Measurements from ENCODE around the gene NAGPA. TPM values are rescaled to one million over a fixed set of nuclear protein-coding genes. Genes with fewer than 3 reads are reported as not detected.
A peak's percentile ranks its signal among the peaks of the same experiment; 100 is the strongest.

The NAGPA gene
- total and polyA plus RNA-seq, 10 of the 15 experiments (the other 5 are each of a cell fraction or from before 2014, with no cell fraction given): 0.03 to 11.6 (median 6.6) TPM

DNA sequence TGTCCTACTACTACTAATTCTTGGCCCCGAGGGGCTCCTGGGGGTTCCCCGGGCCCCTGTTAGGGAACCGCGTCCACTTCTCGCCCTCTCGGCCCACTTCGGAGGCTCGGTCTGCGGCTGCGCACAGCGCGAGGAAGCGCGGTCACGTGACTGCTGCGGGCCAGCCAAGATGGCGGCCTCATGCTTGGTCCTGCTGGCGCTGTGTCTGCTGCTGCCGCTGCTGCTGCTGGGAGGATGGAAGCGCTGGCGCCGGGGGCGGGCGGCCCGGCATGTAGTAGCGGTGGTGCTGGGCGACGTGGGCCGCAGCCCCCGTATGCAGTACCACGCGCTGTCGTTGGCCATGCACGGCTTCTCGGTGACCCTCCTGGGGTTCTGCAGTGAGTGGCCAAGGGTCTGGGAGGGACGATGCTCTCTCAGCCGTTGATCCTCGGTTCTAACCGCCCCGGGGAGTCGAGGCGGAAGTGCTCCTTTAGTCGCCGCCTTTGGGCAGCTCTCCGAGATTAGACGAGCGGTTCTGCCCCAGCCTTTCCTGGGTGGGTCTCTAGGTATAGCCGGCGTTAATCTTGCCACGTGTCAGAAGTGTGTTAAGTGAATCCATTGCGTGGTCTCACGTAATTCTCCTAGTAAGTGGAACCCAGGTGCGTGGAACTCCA is 38.1 kb upstream of the NAGPA start, which contains the start of gene ALG1 (continued):
- TF ChIP-seq, protein P1, sequence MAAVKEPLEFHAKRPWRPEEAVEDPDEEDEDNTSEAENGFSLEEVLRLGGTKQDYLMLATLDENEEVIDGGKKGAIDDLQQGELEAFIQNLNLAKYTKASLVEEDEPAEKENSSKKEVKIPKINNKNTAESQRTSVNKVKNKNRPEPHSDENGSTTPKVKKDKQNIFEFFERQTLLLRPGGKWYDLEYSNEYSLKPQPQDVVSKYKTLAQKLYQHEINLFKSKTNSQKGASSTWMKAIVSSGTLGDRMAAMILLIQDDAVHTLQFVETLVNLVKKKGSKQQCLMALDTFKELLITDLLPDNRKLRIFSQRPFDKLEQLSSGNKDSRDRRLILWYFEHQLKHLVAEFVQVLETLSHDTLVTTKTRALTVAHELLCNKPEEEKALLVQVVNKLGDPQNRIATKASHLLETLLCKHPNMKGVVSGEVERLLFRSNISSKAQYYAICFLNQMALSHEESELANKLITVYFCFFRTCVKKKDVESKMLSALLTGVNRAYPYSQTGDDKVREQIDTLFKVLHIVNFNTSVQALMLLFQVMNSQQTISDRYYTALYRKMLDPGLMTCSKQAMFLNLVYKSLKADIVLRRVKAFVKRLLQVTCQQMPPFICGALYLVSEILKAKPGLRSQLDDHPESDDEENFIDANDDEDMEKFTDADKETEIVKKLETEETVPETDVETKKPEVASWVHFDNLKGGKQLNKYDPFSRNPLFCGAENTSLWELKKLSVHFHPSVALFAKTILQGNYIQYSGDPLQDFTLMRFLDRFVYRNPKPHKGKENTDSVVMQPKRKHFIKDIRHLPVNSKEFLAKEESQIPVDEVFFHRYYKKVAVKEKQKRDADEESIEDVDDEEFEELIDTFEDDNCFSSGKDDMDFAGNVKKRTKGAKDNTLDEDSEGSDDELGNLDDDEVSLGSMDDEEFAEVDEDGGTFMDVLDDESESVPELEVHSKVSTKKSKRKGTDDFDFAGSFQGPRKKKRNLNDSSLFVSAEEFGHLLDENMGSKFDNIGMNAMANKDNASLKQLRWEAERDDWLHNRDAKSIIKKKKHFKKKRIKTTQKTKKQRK (IDR thresholded peaks at IDR 0.05; ENCODE audit: low read depth, low read length): no peak
- TF ChIP-seq WRNIP1 (IDR thresholded peaks at IDR 0.05; ENCODE audit: borderline replicate concordance, low read depth, low read length): no peak
- TF ChIP-seq TARDBP (IDR thresholded peaks at IDR 0.05; ENCODE audit: borderline replicate concordance): peak; percentile 41; the same call in 1 of the 2 replicates
- TF ChIP-seq CREB1 (IDR thresholded peaks at IDR 0.05; ENCODE audit: low read depth): no peak; the same call in 1 of the 2 replicates
- TF ChIP-seq HCFC1 (IDR thresholded peaks at IDR 0.05; ENCODE audit: low read length): peak; percentile 59
- no peak for TF ChIP-seq CHD2 (IDR thresholded peaks at IDR 0.05; ENCODE audit: borderline replicate concordance, low read depth, low read length)

DNA sequence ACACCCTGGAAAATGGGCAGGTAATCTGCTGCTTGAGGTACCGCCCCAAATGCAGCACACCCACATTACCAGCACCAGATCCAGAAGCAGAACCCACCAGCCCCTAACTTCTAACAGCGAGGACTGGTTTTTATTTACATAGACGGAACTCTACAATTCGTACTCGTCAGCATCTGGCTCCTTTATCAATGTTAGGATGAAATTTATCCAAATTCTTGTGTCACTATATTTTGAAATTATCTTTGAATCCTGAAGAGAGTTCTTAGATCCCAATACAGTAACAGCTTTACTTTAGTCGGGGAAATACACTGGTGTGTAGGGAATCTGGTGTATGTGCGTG is 37.6 kb upstream of the NAGPA start:
- ChIA-PET POLR2A (interaction anchor here (1.0 kb wide), 1 partner anchor 96 kb away, joined by 3 read pairs; no protein-coding TSS in a partner anchor), RAD21 (ENCODE audit: unreplicated experiment) (no interaction called here), SMC1A (ENCODE audit: uncharacterized antibody, unreplicated experiment) (interaction anchor here (0.9 to 1.5 kb wide), 2 partner anchors 21 to 37 kb away, joined by 3 to 4 read pairs; no protein-coding TSS in a partner anchor), CTCF (interaction anchor here (1.1 kb wide), 1 partner anchor 22 kb away, joined by 5 read pairs; no protein-coding TSS in a partner anchor)
- peak; percentile 79 for FAIRE-seq
- no TSS peak for BruUV-seq (replicated peaks)
- Histone ChIP-seq H3K9me3 (replicated peaks; ENCODE audit: control insufficient read depth, insufficient read depth, low read length) (no peaks in the 10 kb centered on the region; the same call in 2 of the 3 replicates), H3K27ac (ENCODE audit: control insufficient read depth, insufficient read depth) (peak overlapping the region; percentile 75), H2AFZ (ENCODE audit: control insufficient read depth, low read depth, low read length) (peak overlapping the region; percentile 95), H3K4me1 (ENCODE audit: control insufficient read depth, insufficient read depth, low read length) (peaks cover 14% of the 10 kb centered on the region), H3K79me2 (ENCODE audit: control insufficient read depth, insufficient read depth, low read length) (peaks cover 10% of the 10 kb centered on the region), H3K4me3 (peak overlapping the region; percentile 87; the same call in 1 of the 2 replicates), H3K36me3 (ENCODE audit: control insufficient read depth in 2 of 2, insufficient read depth in 2 of 2, low read length in 1 of 2) (peaks cover 5% of the 10 kb centered on the region in 2 experiments; a peak in 3 of 4 replicates), H3K27me3 (replicated peaks in 1 of 2; ENCODE audit: control insufficient read depth in 2 of 2, insufficient read depth in 2 of 2, low read length in 1 of 2) (no peaks in the 10 kb centered on the region), H3K9ac (ENCODE audit: control insufficient read depth, insufficient read depth, low read length) (peak overlapping the region; percentile 81), H3K4me2 (ENCODE audit: control insufficient read depth, insufficient read depth) (peak overlapping the region; percentile 69), H4K20me1 (ENCODE audit: control insufficient read depth, insufficient read depth) (no peaks in the 10 kb centered on the region)
- no peak for DNase-seq (ENCODE audit: low read depth, low spot score)
- ATAC-seq: no peak
- in situ Hi-C loops (cut with MboI) (no loop called here), intact Hi-C loops (cut with micrococcal nuclease; ENCODE audit: unreplicated experiment) (no loop called here)
- TF ChIP-seq ZNF207 (IDR thresholded peaks at IDR 0.05; ENCODE audit: borderline replicate concordance): no peak
- TF ChIP-seq IKZF2 (IDR thresholded peaks at IDR 0.05): peak in 1 of 2 experiments; percentile 40; a peak in 1 of 4 replicates
- 0 out of 2 replicates have a peak, but pooled peaks have one; percentile 15 for TF ChIP-seq SMARCA5 (IDR thresholded peaks at IDR 0.05)
- no peak for TF ChIP-seq NBN (IDR thresholded peaks at IDR 0.05)
- TF ChIP-seq SRF (IDR thresholded peaks at IDR 0.05; ENCODE audit: low read depth in 2 of 2, low read length in 2 of 2): no peak
- TF ChIP-seq MTA2 (IDR thresholded peaks at IDR 0.05; ENCODE audit: low read depth): peak; percentile 36; the same call in 1 of the 2 replicates
- no peak for TF ChIP-seq BRCA1 (IDR thresholded peaks at IDR 0.05; ENCODE audit: low read depth, low read length)
- TF ChIP-seq, protein P2, sequence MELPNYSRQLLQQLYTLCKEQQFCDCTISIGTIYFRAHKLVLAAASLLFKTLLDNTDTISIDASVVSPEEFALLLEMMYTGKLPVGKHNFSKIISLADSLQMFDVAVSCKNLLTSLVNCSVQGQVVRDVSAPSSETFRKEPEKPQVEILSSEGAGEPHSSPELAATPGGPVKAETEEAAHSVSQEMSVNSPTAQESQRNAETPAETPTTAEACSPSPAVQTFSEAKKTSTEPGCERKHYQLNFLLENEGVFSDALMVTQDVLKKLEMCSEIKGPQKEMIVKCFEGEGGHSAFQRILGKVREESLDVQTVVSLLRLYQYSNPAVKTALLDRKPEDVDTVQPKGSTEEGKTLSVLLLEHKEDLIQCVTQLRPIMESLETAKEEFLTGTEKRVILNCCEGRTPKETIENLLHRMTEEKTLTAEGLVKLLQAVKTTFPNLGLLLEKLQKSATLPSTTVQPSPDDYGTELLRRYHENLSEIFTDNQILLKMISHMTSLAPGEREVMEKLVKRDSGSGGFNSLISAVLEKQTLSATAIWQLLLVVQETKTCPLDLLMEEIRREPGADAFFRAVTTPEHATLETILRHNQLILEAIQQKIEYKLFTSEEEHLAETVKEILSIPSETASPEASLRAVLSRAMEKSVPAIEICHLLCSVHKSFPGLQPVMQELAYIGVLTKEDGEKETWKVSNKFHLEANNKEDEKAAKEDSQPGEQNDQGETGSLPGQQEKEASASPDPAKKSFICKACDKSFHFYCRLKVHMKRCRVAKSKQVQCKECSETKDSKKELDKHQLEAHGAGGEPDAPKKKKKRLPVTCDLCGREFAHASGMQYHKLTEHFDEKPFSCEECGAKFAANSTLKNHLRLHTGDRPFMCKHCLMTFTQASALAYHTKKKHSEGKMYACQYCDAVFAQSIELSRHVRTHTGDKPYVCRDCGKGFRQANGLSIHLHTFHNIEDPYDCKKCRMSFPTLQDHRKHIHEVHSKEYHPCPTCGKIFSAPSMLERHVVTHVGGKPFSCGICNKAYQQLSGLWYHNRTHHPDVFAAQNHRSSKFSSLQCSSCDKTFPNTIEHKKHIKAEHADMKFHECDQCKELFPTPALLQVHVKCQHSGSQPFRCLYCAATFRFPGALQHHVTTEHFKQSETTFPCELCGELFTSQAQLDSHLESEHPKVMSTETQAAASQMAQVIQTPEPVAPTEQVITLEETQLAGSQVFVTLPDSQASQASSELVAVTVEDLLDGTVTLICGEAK (IDR thresholded peaks at IDR 0.05; ENCODE audit: borderline replicate concordance): peak; percentile 66
- TF ChIP-seq SIX5 (IDR thresholded peaks at IDR 0.05; ENCODE audit: low read depth, low read length, severe bottlenecking): no peak
- WGBS (ENCODE audit: insufficient coverage, insufficient replicate concordance, low lambda C conversion rate, missing lambda C conversion rate): 20% methylated on average over 7 of the region's 7 CpGs

All from GM12878 (cell line).